ENCODE measurements around the gene CD3G. TPM values are rescaled to one million over a fixed set of nuclear protein-coding genes. Genes with fewer than 3 reads are reported as not detected.

The CD3G gene
- total and polyA plus RNA-seq, 4 donors = 0.19 to 0.84 (median 0.33) TPM

- TF ChIP-seq REST (IDR thresholded peaks at IDR 0.05) (no peak), HNF4A (conservative IDR thresholded peaks at IDR 0.05) (peak in 1 of 2 donors; percentile 24), EGR1 (IDR thresholded peaks at IDR 0.05; ENCODE audit: low read depth in 2 of 2) (no peak), NR2F2 (IDR thresholded peaks at IDR 0.05) (no peak), TAF1 (conservative IDR thresholded peaks at IDR 0.05) (no peak), HNF4G (IDR thresholded peaks at IDR 0.05) (no peak), FOXA1 (IDR thresholded peaks at IDR 0.05) (peak; percentile 14)
Observed at GRCh38 chr11:118295815-118296454, 48.2 kb upstream of the CD3G start (continued).

- peaks cover 0 to 3% (median 0%) of the 10 kb centered on the region in 4 donors for H3K27me3 ChIP-seq (ENCODE audit: control insufficient read depth in 4 of 4, insufficient read depth in 4 of 4, low read length in 3 of 4)
- 76% methylated on average over 8 of the region's 8 CpGs for WGBS
- H3K4me1 ChIP-seq (ENCODE audit: control insufficient read depth in 4 of 4, insufficient read depth in 4 of 4, low read length in 3 of 4) = no peaks in the 10 kb centered on the region
- H3K4me3 ChIP-seq (ENCODE audit: low read depth in 1 of 3, low read length in 3 of 3) = no peak overlapping the region
- no peak overlapping the region for H3K27ac ChIP-seq (ENCODE audit: low read depth in 1 of 2, low read length in 2 of 2)
- DNase-seq (ENCODE audit: low spot score) = no peak
- H3K9me3 ChIP-seq (ENCODE audit: control insufficient read depth in 4 of 4, low read length in 3 of 4) = no peaks in the 10 kb centered on the region
- H3K36me3 ChIP-seq (ENCODE audit: control insufficient read depth in 4 of 4, insufficient read depth in 3 of 4, low read depth in 1 of 4, low read length in 3 of 4) = no peaks in the 10 kb centered on the region
- no peak overlapping the region for H3K9ac ChIP-seq (ENCODE audit: low read depth in 1 of 2, low read length in 2 of 2)
- no peak for TF ChIP-seq RAD21 (IDR thresholded peaks at IDR 0.05)
Observed at GRCh38 chr11:118301600-118302195, 42.4 kb upstream of the CD3G start.

GRCh38 chr11:118304227-118304567 is 39.9 kb upstream of the CD3G start:
- Histone ChIP-seq H3K9ac (ENCODE audit: low read depth in 1 of 2, low read length in 2 of 2) (no peak overlapping the region), H3K4me1 (ENCODE audit: control insufficient read depth in 4 of 4, insufficient read depth in 4 of 4, low read length in 3 of 4) (no peaks in the 10 kb centered on the region), H3K36me3 (ENCODE audit: control insufficient read depth in 4 of 4, insufficient read depth in 3 of 4, low read depth in 1 of 4, low read length in 3 of 4) (no peaks in the 10 kb centered on the region), H3K27me3 (ENCODE audit: control insufficient read depth in 4 of 4, insufficient read depth in 4 of 4, low read length in 3 of 4) (peaks cover 0 to 3% (median 0%) of the 10 kb centered on the region in 4 donors), H3K4me3 (ENCODE audit: low read depth in 1 of 3, low read length in 3 of 3) (no peak overlapping the region), H3K27ac (ENCODE audit: low read depth in 1 of 2, low read length in 2 of 2) (no peak overlapping the region), H3K9me3 (ENCODE audit: control insufficient read depth in 4 of 4, low read length in 3 of 4) (no peaks in the 10 kb centered on the region)
- WGBS = 84% methylated on average over 1 of the region's 1 CpG
- DNase-seq (ENCODE audit: low spot score) = no peak
- no peak for TF ChIP-seq GABPA (IDR thresholded peaks at IDR 0.05 in 1 of 2, conservative IDR thresholded peaks at IDR 0.05 in 1 of 2)
- no peak for TF ChIP-seq FOXA1 (IDR thresholded peaks at IDR 0.05)
- no peak for TF ChIP-seq ATF3 (IDR thresholded peaks at IDR 0.05)
- no peak for TF ChIP-seq ZBTB33 (IDR thresholded peaks at IDR 0.05)
- TF ChIP-seq NR2F2 (IDR thresholded peaks at IDR 0.05) = no peak
- TF ChIP-seq HNF4G (IDR thresholded peaks at IDR 0.05) = no peak
- TF ChIP-seq CTCF (IDR thresholded peaks at IDR 0.05; ENCODE audit: low read depth, low read length, missing input control) = no peak
- no peak for TF ChIP-seq RAD21 (IDR thresholded peaks at IDR 0.05)
- no peak for TF ChIP-seq YY1 (IDR thresholded peaks at IDR 0.05)
- no peak for TF ChIP-seq FOXA2 (IDR thresholded peaks at IDR 0.05)
- TF ChIP-seq SP1 (IDR thresholded peaks at IDR 0.05) = no peak
- no peak for TF ChIP-seq TAF1 (conservative IDR thresholded peaks at IDR 0.05)
- no peak for TF ChIP-seq HNF4A (conservative IDR thresholded peaks at IDR 0.05)
- no peak for TF ChIP-seq MAX (IDR thresholded peaks at IDR 0.05)
- no peak for TF ChIP-seq EGR1 (IDR thresholded peaks at IDR 0.05; ENCODE audit: low read depth in 2 of 2)
- no peak for TF ChIP-seq JUND (IDR thresholded peaks at IDR 0.05)
- no peak for TF ChIP-seq RXRA (IDR thresholded peaks at IDR 0.05)
- TF ChIP-seq REST (IDR thresholded peaks at IDR 0.05) = no peak

Measured in liver (tissue), 9 donors.